Activated effector memory CD4-positive, alpha-beta T cell treated with Interleukin-2 at 50 U/mL for 16 hours (primary cell): Measurements from ENCODE around the gene OBP2B.
"Not testable (repeated sequence)": the region's sequence is repeated elsewhere in the genome, so short reads cannot be mapped to it uniquely, and the experiment has no call there.

Experiments used
- DNase-seq: peaks from one replicate; pipeline ENCODE4 v3.0.0-alpha.2; 2020

Gene OBP2B

DNA sequence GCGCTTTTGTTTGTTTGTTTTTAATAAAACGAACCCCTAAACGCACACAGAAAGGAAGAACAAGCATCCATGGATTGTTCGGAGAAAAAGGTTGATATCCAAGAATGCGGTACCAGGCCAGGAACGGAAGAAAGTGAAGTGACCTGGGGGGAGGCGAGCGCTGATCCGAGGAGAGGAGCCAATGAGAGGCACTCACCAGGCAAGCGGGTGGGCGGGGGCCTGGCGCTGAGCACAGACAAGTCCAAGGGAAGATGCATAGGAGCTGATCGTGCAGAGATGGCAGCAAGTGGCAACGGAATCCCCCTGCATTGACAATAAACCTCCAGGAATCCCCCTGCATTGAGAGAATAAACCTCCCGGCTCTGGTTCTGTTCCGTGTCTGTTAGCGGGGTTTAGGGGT, 8.4 kb downstream of the OBP2B start:
- no peak for DNase-seq

GRCh38 chr9:133199648-133200321, 9.3 kb downstream of the OBP2B start:
- no peak for DNase-seq

GRCh38 chr9:133195029-133195428, 14.0 kb downstream of the OBP2B start:
- no peak for DNase-seq

DNA sequence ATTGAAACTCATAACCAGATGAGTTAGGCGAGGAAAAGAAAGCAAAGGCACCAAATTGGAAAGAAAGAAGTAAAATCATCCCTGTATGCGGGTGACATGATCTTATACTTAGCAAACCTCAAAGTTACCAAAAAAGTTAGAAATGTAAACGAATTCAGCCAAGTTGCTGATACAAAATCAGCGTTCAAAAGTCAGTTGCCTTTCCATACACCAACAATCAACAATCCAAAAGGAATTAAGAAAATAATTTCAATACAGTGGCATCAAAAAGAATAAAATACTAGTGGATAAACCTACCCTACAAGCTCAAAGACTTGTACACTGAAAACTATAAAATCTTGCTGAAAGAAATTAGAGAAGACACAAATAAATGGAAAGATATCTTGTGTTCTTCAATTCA, 14.5 kb downstream of the OBP2B start:
- no peak for DNase-seq

- DNase-seq, result no peak
Observed at GRCh38 chr9:133191989-133192388, 17.1 kb downstream of the OBP2B start.

DNA sequence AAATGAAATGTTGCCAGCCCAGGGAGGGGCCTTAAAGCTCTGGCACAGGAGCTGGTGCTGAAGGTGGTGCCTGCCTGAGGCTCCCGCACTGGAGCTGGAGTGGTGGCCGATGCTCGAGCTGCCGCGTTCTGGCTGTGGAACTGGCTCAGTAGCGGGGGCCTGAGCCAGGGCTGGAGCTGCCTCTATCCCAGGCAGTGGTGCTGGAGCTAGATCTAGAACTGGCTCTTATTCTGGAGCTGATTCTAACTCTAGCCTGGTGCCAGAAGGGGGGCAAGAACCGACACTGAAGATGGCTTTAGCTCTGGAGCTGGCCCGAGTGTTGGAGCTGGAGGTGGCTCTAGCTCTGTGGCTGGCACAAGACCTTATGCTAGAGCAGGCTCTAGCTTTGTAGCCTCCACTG, 19.2 kb downstream of the OBP2B start:
- no peak for DNase-seq

DNA sequence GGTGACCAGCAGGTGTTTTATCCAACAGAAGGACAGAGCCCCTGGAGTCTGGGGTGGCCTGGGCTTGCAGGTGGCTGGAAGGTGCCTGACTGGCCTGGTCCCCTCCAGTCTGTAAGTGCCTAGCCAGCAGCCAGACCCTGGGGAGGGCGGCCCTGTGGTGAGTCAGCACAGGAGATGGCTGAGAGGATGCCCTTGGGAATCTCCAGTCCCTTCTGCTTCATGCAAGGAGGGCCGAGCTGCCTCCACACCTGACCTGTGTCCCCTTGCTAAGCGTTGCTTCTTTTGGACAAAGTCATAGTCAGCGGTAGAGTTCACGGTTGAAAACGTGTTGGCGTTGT, 20.2 kb downstream of the OBP2B start:
- DNase-seq, result no peak

DNA sequence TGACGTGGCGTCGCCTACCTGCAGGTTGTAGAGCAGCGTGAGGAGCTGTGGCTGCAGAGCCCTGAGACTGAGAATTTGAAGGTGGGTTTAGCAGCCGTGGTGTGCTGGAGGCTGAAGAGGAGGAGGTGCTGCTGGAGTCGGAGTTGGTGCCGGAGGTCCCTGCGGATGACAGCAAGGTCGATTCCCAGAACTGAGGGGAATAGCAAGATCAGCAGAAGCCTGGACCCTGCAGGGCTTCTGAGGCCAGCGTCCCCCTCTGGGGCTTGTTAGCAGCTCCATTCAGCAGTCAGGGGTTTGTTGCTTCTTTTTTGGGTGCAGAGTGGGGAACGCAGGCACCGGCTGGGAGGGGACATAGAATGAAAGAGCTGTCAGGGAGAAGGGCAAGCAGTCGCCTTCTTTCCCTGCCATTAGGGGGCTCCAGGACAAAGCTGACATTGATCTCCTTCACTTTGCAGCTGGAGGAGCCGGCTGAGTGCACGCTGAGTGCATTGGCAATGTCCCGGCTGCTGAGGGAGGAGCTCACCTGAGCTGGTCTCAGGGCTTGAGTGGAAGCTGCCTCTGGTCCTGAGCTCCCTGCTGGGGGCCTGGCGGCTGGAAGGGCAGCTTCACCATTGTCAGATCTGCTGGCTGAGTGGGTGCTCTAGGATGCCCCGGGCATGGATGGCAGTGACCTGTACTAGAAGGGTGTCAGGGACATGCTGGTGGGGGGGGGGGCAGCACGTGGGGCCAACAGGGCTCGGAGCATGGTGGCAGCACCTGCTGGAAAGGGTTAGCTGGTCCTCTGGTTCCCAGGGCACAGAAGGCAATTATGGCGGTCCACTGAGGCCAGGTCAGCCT, 20.8 kb downstream of the OBP2B start:
- DNase-seq, result no peak

- no peak for DNase-seq
Observed at GRCh38 chr9:133187561-133188005, 21.5 kb downstream of the OBP2B start.

GRCh38 chr9:133186736-133187135, 22.3 kb downstream of the OBP2B start:
- no peak for DNase-seq

DNA sequence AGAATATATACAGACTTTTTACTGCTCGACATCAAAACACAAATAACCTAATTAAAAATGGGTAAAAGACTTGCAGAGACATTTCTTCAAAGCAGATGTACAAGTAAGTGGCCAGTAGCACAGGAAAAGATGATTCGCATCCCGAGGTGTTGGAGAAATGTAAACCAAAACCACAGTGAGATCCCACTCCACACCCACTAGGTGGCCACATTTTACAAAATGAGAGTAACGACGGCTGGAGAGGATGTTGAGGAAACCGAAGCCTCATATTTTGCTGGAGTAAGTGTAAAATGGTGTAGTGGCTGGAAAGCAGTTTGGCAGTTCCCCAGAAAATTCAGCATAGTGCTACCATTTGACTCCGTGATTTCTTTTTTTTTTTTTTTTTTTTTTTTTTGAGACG, 24.1 kb downstream of the OBP2B start:
- DNase-seq, result no peak

- no peak for DNase-seq
Observed at GRCh38 chr9:133182151-133182550, 26.9 kb downstream of the OBP2B start.

GRCh38 chr9:133181561-133181960, 27.5 kb downstream of the OBP2B start:
- DNase-seq, result no peak

DNA sequence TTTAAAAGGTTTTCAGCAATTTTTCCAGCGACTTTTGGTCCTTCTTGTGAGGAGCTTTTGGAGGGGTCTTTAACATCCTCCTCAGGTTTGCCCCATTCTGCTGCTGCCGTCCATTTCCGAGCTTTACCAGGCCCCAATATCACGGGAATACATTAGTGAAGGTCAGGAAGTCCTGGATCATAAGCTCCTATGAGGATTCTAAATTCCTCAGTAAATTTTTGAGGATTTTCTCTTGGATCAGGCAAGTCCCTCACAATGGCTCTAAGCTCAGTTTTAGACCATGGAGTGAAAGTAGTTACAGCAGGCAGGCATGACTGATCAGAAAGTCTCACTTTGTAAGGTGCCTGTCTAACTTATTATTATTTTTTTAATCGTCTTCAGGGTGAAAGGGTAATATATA, 28.1 kb downstream of the OBP2B start:
- no peak for DNase-seq

DNA sequence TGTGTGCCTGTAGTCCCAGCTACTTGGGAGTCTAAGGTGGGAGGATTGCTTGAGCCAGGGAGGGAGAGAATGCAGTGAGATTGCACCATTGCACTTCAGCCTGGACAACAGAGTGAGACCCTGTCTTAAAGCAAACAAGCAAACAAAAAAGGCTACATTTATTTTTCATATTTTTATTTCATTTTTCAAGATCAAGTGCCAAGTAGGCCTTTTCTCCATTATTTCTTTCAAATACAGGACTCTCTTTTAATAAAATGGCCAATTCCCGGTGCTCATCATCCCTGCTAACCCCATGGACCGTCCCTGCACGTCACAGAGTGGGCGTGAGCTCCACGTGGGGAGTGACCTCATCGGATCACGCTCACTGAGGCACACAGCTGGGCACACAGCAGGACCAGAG, 36.0 kb downstream of the OBP2B start:
- no peak for DNase-seq

DNA sequence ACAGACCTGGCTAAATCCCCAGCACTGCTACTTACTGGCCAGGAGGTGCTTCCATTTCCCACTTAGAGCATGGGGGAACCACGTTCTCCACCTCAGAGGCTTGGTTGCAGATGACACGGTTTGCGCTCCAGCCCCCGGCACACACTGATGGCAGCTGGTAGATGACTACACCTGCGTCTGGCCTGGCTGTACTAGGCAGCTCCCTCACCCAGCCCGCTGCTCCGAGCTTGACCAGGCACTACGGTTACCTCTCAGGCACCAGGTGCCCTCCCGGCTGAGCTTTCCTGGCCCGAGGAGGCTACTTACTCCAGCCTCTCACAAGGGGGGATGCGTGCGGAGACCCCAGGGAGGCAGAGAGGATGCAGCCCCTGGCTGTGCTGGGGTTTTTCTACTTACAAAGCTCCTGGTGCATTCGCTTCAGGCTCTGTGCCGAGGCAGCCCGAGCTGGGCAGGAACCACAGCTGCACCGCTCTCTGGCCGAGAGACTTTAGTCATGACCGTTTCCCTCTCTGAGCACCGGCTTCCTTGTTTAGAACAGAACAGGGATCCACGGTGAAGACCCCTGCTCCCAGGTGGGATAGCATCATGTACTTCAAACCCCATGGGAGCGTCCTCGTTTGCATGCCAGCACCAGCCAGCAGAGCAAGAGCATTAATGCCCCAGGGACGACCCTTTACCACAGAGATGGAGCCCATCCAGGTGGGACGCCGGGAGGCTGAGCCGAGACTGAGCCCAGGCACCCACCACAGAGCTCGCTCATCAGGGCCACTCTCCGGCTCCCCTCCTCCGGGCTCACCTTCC, 37.7 kb downstream of the OBP2B start:
- DNase-seq, result no peak

- DNase-seq, result no peak
Observed at GRCh38 chr9:133170716-133171115, 38.3 kb downstream of the OBP2B start.

GRCh38 chr9:133169687-133170086, 39.4 kb downstream of the OBP2B start:
- DNase-seq, result not testable (repeated sequence)

DNA sequence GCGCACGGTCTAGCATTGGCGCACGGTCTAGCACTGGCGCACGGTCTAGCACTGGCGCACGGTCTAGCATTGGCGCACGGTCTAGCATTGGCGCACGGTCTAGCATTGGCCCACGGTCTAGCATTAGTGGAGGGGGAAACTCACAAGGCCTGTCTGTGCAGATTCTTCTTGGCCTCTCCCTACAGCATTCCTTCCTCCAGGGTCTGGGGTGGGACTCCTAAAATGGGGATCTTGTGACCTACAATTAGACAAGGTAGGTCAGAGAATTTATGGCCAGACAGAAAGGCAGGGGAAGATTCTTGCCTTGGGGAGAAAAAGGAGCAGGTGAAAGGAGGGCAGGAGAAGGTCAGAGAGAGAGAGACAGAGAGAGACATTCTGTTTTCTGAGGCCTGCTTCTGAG, 39.9 kb downstream of the OBP2B start:
- no peak for DNase-seq

DNA sequence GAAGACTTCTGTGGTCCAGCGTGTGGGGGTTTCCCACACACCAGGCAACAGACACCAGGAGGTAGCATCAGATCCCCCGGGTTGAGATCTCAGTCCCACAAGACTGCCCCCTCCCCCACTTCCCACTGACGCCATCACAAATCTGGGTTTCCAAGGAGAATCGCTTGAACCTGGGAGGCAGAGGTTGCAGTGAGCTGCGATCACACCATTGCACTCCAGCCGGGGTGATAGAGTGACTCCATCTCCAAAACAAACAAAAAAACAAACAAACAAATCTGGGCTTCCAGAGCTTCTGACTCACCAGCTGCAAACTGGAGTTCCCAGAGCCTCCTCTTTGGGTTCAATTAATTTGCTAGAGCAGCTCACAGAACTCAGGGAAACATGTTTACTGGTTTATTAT, 40.6 kb downstream of the OBP2B start:
- DNase-seq, result no peak

GRCh38 chr9:133167769-133168168, 41.3 kb downstream of the OBP2B start:
- no peak for DNase-seq

DNA sequence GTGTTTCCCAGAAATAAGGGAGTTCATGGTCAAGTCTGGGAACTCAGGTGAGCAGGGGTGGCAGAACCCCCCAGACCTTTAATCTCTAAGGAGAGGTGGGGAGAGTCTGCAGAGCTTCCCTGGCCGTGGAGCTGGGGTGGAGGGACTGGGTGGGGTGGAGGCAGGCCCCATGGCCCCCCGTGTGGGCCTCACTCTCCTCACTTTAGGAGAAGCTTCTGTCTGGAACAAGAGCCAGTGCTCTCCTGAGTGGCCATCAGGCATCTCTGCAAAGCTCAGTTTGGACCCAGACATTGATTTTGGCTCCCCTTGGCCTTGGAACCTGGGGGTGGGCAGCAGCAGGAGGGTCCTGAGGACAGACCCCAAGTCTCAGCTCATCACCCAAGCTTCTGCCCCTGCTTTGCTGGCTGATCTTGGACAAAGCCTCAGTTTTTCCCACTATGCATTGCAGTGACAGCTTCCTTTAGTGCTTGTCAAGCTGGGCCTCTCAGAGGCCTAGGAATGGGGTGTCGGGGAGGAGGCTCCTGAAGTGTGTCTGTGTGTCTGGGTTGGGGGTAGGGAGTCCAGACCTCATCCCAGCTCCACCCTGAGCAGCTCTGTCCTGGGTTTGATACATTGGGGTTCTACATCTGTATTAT, 41.8 kb downstream of the OBP2B start:
- DNase-seq, result no peak

GRCh38 chr9:133166392-133166791, 42.7 kb downstream of the OBP2B start:
- no peak for DNase-seq

- no peak for DNase-seq
Observed at GRCh38 chr9:133165452-133165730, 43.7 kb downstream of the OBP2B start.
